GM12875 (cell line): ENCODE measurements around the gene NRG2.
A peak's percentile ranks its signal among the peaks of the same experiment; 100 is the strongest.

Experiments used
- H3K4me3 ChIP-seq: one replicate; pipeline ENCODE4 v1.5.1; 2011; ENCODE audit warnings: low read depth, low read length, control low read depth
- TF ChIP-seq, protein P1 (sequence below): IDR thresholded peaks from 2 replicates; pipeline ENCODE4 v1.5.1; 2011; ENCODE audit warnings: low read depth, mild to moderate bottlenecking, control low read depth, inconsistent platforms, low read length, moderate library complexity, borderline replicate concordance; ENCODE audit not compliant: insufficient read depth

Gene NRG2

DNA sequence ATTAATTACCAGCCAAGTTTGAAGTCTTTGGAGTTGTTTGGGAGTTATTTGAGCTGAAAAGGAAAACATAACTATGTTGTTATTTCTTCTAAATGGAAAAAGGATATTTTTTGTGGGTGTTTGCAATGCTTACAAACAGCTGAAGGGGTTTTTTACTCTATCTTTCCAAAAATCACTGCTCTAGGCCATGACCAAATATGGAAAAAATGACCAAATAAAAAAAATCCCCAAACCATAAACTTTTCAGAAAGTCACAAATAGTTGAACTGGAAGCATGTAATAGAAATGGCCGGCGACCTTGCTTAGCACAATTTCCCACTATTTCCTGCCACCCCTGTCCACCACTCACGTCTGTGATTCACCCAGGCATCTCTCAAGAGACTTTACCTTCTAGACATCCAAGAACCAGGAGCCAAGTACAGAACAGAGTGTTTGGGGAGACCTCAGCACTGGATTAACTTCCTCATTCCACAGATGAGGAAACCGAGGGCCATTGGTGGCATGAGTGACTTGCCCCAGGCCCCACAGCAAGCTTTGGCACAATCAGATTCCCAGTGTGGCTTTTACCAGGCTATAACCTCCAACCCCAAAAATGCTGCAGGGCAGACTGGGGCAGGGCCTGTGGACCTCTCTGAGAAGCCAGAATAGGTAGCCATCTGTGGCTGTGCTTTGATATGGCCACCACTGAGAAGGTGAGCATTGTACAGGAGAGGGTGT, 84.5 kb downstream of the NRG2 start:
- TF ChIP-seq, protein P1, sequence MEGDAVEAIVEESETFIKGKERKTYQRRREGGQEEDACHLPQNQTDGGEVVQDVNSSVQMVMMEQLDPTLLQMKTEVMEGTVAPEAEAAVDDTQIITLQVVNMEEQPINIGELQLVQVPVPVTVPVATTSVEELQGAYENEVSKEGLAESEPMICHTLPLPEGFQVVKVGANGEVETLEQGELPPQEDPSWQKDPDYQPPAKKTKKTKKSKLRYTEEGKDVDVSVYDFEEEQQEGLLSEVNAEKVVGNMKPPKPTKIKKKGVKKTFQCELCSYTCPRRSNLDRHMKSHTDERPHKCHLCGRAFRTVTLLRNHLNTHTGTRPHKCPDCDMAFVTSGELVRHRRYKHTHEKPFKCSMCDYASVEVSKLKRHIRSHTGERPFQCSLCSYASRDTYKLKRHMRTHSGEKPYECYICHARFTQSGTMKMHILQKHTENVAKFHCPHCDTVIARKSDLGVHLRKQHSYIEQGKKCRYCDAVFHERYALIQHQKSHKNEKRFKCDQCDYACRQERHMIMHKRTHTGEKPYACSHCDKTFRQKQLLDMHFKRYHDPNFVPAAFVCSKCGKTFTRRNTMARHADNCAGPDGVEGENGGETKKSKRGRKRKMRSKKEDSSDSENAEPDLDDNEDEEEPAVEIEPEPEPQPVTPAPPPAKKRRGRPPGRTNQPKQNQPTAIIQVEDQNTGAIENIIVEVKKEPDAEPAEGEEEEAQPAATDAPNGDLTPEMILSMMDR, result no peak
- no peak overlapping the region for H3K4me3 ChIP-seq

DNA sequence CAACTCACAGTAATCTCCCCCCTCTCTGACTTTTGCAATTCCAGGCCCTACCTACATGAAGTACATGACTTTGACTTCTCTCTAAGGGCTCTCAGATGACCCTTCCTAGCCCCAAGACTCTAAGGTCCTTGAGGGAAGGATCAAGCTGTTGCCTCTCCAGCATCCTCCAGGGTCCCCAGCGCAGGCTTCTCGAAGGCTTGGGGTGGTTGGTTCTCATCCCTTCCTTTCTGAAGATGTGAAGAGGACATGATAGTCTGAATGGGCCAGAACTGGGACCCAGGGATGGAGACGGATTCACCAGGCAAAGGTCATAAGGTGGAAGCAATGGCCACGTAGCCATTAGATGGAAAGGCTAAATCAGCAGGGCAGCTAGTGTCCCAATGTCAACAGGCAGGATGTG, 86.8 kb downstream of the NRG2 start:
- TF ChIP-seq, protein P1, result no peak
- no peak overlapping the region for H3K4me3 ChIP-seq

DNA sequence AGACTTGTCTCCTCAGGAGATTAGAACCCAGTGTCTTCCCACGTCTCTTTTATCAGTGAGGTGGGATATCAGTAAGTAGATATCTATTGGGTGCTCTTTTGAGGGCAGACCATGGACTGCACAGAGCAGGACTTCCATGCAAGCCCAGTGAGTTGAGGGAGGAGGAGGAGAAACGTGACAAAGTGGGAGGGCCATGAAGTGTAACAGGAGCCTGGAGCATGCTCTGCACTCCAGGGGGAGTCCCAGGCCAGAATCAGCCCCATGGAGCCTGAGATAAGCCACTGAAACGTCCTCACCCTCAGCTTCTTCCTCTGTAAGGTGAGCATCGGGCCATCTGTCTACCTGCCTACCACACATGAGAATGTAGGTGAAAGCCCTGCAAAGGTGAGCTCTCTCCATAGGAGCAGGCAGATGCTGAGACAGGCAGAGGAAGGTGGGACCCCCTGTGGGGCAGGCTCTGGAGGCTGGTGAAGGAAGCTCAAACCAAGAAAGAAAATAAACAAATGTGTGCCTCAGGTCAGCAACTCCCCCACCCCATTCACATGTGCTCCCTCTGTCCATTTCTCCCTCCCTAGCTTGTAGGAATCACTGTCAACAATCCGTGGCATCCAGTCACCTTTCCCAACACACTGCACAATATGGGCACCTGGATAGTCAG, 87.4 kb downstream of the NRG2 start:
- peak overlapping the region; percentile 10 for H3K4me3 ChIP-seq
- TF ChIP-seq, protein P1, result no peak

DNA sequence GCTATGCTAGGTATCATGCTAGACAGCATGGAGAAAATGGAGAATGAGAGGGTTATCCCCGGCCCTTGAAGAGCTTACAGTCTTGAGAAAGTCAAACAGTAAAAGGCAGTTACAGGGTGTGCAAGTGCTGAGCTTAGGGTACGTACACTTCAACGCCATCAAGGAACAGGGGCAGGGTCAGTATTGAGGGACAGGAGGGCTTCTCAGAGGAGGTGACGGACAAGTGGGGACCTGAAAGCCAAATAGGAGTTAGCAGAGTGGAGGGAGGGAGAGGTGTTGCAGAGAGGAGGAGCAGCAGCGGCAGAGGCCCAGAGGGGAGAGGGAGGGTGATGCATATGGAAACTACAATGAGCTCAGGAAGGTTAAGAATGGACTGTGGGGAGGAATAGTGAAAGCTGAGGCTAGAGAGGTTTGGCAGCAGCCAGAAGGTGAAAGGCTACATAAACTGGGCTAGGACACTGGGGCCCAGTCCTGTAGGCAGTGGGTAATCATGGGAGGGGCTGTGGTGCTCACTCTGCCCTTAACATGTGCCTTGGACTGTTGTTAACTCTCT, 88.0 kb downstream of the NRG2 start:
- no peak overlapping the region for H3K4me3 ChIP-seq
- TF ChIP-seq, protein P1, result no peak

DNA sequence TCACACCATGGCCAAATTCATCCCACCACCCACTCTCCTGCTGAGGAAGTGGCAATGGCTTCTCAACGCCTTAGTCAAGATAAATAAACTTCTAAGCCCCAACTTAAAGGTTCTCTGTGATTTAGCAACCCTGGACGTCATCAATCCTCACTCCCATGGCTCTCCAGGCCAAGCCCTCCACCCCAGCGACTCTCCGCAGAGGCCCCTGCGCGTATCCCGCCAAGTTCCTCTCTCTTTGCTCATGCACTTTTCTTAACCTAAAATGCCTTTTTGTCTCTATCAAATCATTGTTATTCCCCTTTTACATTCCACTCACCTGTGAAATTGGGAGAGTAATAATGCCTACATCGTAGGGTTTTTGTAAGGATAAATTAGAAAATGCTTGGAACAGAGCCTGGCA, 88.6 kb downstream of the NRG2 start:
- no peak overlapping the region for H3K4me3 ChIP-seq
- TF ChIP-seq, protein P1, result no peak

DNA sequence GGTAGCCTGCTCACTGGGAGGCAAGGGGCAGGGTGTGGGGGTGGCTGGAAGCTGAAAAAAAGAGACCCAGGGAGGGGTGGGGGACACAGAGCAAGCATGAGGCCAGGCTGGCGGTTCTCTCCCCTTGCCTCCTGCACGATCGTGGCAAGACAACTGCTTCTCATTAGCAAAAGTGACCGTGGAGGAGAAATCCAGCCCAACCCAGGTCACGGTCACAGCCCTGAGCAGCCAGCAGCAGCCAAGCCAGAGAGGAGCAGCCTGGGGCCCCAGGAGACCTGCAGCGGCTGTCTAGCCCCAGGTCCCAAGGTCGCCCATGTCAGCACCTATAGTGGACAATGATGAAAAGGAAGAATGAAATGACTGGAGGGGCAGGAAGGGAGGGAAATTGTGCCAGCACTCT, 89.1 kb downstream of the NRG2 start:
- no peak overlapping the region for H3K4me3 ChIP-seq
- TF ChIP-seq, protein P1, result no peak

DNA sequence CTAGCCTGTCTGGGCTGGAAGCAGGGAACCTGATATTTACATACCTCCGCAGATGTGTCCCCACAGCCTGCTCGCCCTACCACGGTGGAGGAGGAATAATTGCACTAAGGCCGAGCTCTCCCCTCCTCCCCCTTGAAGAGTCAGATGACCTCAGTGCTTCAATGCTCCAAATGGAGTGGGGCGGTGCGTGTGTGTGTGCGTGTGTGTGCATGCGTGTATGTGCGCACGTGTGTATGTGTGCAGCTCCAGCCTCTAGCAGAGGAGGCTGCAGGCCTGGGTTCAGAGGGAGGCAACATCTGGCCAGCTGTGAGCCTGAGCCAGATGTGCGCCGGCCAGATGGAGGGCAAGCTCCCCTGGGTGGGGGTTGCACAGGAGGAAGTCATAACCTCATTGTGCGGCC, 90.5 kb downstream of the NRG2 start:
- TF ChIP-seq, protein P1, result no peak
- no peak overlapping the region for H3K4me3 ChIP-seq
